ENCODE results near the gene PARD3.

The PARD3 gene

GRCh38 chr10:34655286-34656170, 159.6 kb downstream of the PARD3 start:
- no peaks in the 10 kb centered on the region for H3K36me3 ChIP-seq (ENCODE audit: insufficient read depth)
- H3K9ac ChIP-seq: no peak overlapping the region
- peaks cover 6% of the 10 kb centered on the region; the same call in 1 of the 2 replicates for H4K20me1 ChIP-seq (ENCODE audit: insufficient read depth)
- no peak overlapping the region for H3K27ac ChIP-seq
- no peak overlapping the region for H3K4me2 ChIP-seq
- no peaks in the 10 kb centered on the region for H3K27me3 ChIP-seq (ENCODE audit: insufficient read depth, low read depth)
- H2AFZ ChIP-seq (ENCODE audit: low read depth): no peak overlapping the region
- H3K4me3 ChIP-seq (IDR thresholded peaks at IDR 0.05; ENCODE audit: insufficient read depth, low read depth, low read length): no peak overlapping the region
- peaks cover 26% of the 10 kb centered on the region for H3K79me2 ChIP-seq (ENCODE audit: insufficient read depth, low read depth)
- peaks cover 6% of the 10 kb centered on the region for H3K4me1 ChIP-seq (ENCODE audit: low read depth, poor library complexity, severe bottlenecking)
- TF ChIP-seq, protein P1, sequence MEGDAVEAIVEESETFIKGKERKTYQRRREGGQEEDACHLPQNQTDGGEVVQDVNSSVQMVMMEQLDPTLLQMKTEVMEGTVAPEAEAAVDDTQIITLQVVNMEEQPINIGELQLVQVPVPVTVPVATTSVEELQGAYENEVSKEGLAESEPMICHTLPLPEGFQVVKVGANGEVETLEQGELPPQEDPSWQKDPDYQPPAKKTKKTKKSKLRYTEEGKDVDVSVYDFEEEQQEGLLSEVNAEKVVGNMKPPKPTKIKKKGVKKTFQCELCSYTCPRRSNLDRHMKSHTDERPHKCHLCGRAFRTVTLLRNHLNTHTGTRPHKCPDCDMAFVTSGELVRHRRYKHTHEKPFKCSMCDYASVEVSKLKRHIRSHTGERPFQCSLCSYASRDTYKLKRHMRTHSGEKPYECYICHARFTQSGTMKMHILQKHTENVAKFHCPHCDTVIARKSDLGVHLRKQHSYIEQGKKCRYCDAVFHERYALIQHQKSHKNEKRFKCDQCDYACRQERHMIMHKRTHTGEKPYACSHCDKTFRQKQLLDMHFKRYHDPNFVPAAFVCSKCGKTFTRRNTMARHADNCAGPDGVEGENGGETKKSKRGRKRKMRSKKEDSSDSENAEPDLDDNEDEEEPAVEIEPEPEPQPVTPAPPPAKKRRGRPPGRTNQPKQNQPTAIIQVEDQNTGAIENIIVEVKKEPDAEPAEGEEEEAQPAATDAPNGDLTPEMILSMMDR (conservative IDR thresholded peaks at IDR 0.05; ENCODE audit: low read depth, low read length): peak; percentile 88

DNA sequence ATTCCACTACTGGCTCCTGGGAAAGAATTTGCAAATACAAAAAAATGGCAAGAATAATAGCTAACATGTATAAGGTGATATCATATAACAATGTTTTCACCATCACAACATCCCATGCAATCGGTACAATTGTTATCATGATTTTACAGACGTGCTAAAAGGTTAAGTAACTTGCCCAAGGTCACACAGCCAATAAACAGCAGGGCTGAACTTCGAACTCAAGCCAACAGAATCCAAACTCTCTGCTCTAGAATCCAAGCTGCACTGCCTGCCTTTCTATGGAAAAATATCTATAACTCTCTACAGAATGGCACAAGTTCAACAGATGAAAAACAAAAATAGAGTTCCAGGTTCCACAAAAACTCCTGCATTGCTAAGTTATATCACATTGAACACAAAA, 160.9 kb downstream of the PARD3 start:
- Histone ChIP-seq H3K27ac (no peak overlapping the region), H3K4me1 (ENCODE audit: low read depth, poor library complexity, severe bottlenecking) (peaks cover 6% of the 10 kb centered on the region), H3K79me2 (ENCODE audit: insufficient read depth, low read depth) (peaks cover 23% of the 10 kb centered on the region), H3K36me3 (ENCODE audit: insufficient read depth) (no peaks in the 10 kb centered on the region), H4K20me1 (ENCODE audit: insufficient read depth) (peaks cover 6% of the 10 kb centered on the region; the same call in 1 of the 2 replicates), H2AFZ (ENCODE audit: low read depth) (no peak overlapping the region), H3K27me3 (ENCODE audit: insufficient read depth, low read depth) (no peaks in the 10 kb centered on the region), H3K4me2 (no peak overlapping the region), H3K9ac (no peak overlapping the region), H3K4me3 (IDR thresholded peaks at IDR 0.05; ENCODE audit: insufficient read depth, low read depth, low read length) (no peak overlapping the region)
- TF ChIP-seq, protein P1 (conservative IDR thresholded peaks at IDR 0.05; ENCODE audit: low read depth, low read length): no peak

DNA sequence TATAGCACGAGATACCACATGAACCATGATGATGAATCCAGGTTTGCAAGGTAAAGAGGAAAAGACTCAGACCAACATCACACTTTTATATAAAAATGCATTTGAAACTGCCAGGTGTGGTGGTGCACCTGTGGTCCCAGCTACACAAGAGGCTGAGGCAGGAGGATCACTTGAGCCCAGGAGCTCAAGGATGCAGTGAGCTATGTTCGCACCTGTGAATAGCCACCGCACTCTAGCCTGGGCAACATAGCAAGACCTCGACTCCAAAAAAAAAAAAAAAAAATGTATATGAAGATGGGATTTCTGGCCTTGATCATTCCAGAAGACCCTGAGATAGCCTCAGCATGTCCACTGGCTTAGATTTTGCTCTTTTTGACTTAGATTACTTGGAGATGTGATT, 161.6 kb downstream of the PARD3 start:
- H3K4me1 ChIP-seq (ENCODE audit: low read depth, poor library complexity, severe bottlenecking): peaks cover 6% of the 10 kb centered on the region
- H3K79me2 ChIP-seq (ENCODE audit: insufficient read depth, low read depth): peaks cover 23% of the 10 kb centered on the region
- no peak overlapping the region for H3K9ac ChIP-seq
- no peak overlapping the region for H2AFZ ChIP-seq (ENCODE audit: low read depth)
- no peaks in the 10 kb centered on the region for H3K36me3 ChIP-seq (ENCODE audit: insufficient read depth)
- H3K4me2 ChIP-seq: no peak overlapping the region
- no peaks in the 10 kb centered on the region for H3K27me3 ChIP-seq (ENCODE audit: insufficient read depth, low read depth)
- TF ChIP-seq, protein P1 (conservative IDR thresholded peaks at IDR 0.05; ENCODE audit: low read depth, low read length): no peak
- peaks cover 6% of the 10 kb centered on the region; the same call in 1 of the 2 replicates for H4K20me1 ChIP-seq (ENCODE audit: insufficient read depth)
- H3K4me3 ChIP-seq (IDR thresholded peaks at IDR 0.05; ENCODE audit: insufficient read depth, low read depth, low read length): no peak overlapping the region
- no peak overlapping the region for H3K27ac ChIP-seq

- Histone ChIP-seq H4K20me1 (ENCODE audit: insufficient read depth) (peaks cover under 1% of the 10 kb centered on the region; the same call in 1 of the 2 replicates), H3K79me2 (ENCODE audit: insufficient read depth, low read depth) (peaks cover 23% of the 10 kb centered on the region)
Measured at GRCh38 chr10:34651416-34652195, 163.5 kb downstream of the PARD3 start.

More at GRCh38 chr10:34651416-34652195, 163.5 kb downstream of the PARD3 start:
- Histone ChIP-seq H3K9ac (no peak overlapping the region), H3K27ac (no peak overlapping the region), H2AFZ (ENCODE audit: low read depth) (no peak overlapping the region), H3K4me2 (no peak overlapping the region), H3K4me1 (ENCODE audit: low read depth, poor library complexity, severe bottlenecking) (peaks cover 6% of the 10 kb centered on the region), H3K27me3 (ENCODE audit: insufficient read depth, low read depth) (no peaks in the 10 kb centered on the region), H3K4me3 (IDR thresholded peaks at IDR 0.05; ENCODE audit: insufficient read depth, low read depth, low read length) (no peak overlapping the region), H3K36me3 (ENCODE audit: insufficient read depth) (no peaks in the 10 kb centered on the region)
- TF ChIP-seq, protein P1 (conservative IDR thresholded peaks at IDR 0.05; ENCODE audit: low read depth, low read length): no peak

Data from KMS-11 (cell line).